RPMI7951 (cell line): Measurements from ENCODE around the gene TVP23A. TPM values are rescaled to one million over a fixed set of nuclear protein-coding genes. Genes with fewer than 3 reads are reported as not detected.

Experiments used
- total RNA-seq: library from RNA; depleted of rRNA; stranded (reverse); fragments of >200 nt; shearing (Covaris generic); gene quantifications from 2 replicates; pipeline ENCODE4 v1.2.3, GENCODE V29; 2014; rRNA removed

TVP23A gene
- total RNA-seq, 1 experiment from 2014 or later, result not detected

Other genes starting within 250 kb of the TVP23A start
- gene EMP2, start 238.2 kb downstream of the TVP23A start, total RNA-seq, result 35.8 and 37.0 TPM in 2 replicates
- not detected in 2 replicates for gene TEKT5, start 123.9 kb downstream of the TVP23A start, total RNA-seq
- 31.8 and 35.1 TPM in 2 replicates for gene NUBP1, start 75.0 kb downstream of the TVP23A start, total RNA-seq
- 0.12 and 0.49 TPM in 2 replicates for gene CIITA, start 58.4 kb upstream of the TVP23A start, total RNA-seq
- gene DEXI, start 123.7 kb upstream of the TVP23A start, total RNA-seq, result 39.4 and 44.8 TPM in 2 replicates
- gene CLEC16A, start 125.8 kb upstream of the TVP23A start, total RNA-seq, result 8.7 and 8.8 TPM in 2 replicates